Anterior cingulate cortex (tissue), 58 donors: ENCODE results near the gene ATP2C1.
"Not testable (repeated sequence)": the region's sequence is repeated elsewhere in the genome, so short reads cannot be mapped to it uniquely, and the experiment has no call there.

Experiments used
- DNase-seq, 58 donors: peaks; one replicate each; lab custom pipeline; 2025; lab: John Stamatoyannopoulos, UW

Gene ATP2C1

DNA sequence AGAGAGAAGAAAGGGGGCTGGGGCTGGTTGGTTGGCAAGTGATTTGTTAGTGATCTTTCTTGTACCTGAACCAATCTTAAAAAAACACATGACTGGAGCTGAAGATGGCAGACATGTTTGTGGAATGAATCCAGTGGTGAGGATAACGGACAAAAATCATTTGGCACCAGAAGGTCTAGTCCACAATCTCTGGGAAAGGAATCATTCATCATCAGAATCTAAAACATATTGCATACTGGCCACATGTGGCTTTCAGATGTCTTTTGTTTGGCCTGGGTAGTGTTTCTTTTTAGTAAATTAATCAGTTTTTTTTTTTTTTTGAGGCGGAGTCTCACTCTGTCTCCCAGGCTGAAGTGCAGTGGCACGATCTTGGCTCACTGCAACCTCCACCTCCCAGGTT lies 137.8 kb downstream of the ATP2C1 start:
- no peak for DNase-seq

DNA sequence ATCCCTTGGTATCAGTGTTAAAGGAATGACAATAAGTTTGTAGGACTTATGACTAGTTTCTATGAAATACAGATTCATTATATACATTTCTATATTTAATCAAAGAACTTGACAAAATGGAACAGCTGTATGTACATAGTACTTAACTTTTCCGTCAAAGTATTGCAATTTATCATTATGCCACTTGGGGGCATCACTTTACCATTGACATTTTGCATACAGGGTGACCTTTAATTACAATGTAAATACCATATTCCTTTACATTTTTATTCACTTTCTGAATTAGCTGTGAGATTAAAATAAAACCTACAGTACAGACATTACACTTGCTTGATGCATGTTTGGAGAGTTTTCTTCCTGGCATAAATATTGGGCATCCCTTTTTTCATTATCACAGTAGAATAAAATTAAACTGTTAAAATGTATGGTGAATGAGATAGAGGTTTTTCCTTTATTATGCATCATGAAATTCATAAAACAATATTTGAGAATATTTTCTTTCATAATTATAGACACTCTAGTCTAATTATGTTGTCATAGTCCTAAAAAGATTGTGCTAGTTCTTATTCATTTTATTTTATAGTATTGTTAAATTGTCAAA lies 139.7 kb downstream of the ATP2C1 start:
- DNase-seq, result peak in 1 of 58 donors; percentile 18

DNA sequence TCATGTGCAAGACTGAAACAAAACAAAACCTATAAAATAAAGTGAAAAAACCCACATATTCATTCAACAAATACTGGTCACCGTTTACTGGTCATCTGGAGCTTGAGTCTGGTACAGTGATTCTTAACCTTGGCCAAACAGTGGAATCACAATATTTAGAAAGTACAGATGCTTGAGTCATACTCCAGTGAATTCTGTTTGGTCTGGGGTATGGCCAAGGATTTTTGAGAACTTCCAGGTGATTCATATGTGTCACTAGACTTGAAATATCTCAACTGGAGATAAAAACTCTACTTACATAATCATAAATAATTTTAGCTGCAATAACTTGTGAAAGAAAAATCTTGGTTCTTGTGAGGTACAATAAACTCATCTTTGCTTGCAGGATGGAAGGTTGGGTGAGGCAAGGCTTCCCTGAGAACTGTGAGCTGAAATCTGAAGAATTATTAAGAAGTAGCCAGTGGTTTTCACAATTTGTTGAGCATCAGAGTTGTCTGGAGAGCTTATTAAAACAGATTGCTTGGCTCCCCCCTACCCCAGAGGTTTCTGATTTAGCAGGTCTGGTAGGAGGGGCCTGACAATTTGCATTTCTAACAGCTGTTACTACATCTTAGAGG lies 142.4 kb downstream of the ATP2C1 start:
- DNase-seq, result no peak

DNA sequence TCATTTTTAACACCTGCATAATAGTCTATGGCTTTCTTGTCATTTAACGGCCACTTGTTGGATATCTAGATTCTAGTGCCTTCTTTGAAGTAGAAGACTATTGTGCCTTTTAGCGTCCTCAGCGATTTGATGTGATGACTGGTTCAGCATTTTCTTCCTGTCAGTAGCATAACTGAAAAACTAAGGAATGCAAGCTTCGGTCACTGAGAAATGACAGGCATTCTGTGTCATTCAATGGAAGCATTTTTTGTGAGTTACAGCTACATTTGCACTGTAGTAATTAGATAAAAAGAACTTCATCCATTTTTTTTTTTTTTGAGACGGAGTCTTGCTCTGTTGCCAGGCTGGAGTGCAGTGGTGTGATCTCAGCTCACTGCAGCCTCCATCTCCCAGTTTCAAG lies 143.1 kb downstream of the ATP2C1 start:
- no peak for DNase-seq

DNA sequence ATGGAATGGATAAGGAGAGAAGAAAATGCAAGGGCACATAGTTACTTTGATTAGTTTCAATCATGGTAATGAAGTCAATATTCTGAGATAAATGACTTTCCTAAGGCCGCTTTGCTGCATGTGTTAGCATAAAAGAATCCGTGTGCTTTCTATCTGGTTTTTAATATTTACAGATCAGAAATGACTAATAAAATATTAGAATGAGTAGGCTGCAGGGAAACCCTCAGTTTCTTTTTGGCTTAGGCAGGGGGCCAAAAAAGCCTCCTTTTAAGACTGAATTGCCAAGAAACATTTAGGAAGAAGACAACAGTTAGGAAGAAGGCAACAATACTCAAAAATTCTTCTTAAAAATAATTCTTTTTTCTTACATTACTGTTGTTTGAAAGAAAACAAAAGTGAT lies 144.4 kb downstream of the ATP2C1 start:
- DNase-seq, result no peak

DNA sequence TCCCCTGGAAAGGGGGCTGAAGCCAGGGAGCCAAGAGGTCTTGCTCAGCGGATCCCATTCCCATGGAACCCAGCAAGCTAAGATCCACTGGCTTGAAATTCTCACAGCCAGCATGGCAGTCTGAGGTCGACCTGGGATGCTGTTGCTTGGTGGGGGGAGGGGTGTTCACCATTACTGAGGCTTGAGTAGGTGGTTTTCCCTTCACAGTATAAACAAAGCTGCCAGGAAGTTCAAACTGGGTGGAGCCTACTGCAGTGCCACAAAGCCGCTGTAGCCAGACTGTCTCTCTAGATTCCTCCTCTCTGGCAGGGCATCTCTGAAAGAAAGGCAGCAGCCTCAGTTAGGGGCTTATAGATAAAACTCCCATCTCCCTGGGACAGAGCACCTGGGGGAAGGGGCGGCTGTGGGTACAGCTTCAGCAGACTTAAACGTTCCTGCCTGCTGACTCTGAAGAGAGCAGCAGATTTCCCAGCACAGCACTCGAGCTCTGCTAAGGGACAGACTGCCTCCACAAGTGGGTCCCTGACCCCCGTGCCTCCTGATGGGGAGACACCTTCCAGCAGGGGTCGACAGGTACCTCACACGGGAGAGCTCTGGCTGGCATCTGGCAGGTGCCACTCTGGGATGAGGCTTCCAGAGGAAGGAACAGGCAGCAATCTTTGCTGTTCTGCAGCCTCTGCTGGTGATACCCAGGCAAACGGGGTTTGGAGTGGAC lies 148.5 kb downstream of the ATP2C1 start:
- DNase-seq, result not testable (repeated sequence)

DNA sequence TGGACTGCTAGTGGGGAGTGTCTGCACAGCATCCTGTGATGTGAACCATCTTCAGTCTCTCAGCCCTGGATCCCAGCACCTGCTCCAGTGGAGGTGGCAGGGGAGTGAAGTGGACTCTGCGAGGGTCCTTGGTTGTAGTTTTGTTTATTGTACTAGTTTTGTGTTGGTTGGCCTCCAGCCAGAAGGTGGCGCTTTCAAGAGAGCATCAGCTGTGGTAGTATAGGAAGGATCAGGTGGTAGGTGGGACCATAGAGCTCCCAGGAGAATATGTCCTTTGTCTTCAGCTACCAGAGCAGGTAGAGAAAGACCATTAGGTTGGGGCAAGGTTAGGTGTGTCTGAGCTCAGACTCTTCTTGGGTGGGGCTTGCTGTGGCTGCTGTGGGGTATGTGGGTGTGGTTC lies 153.7 kb downstream of the ATP2C1 start:
- no peak for DNase-seq

DNA sequence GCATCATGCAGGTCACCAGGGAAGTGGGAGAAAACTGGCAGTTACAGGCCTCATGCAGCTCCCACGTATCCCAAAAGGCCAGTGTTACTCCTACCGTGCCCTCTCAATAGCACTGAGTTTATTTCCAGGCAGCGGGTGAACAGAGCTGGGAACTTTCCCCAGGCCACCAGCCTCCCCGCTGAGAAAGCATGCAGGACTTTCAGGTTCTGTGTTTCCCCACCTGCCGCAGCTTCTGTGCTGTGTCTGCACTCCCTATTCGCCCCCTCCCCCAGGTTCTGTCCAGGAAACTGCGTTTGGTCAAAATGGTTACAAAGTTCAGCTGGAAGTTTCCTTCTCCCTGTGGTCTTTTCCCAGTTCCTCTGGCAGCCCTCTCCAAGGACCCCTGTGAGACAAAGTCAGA lies 154.1 kb downstream of the ATP2C1 start:
- DNase-seq, result no peak

DNA sequence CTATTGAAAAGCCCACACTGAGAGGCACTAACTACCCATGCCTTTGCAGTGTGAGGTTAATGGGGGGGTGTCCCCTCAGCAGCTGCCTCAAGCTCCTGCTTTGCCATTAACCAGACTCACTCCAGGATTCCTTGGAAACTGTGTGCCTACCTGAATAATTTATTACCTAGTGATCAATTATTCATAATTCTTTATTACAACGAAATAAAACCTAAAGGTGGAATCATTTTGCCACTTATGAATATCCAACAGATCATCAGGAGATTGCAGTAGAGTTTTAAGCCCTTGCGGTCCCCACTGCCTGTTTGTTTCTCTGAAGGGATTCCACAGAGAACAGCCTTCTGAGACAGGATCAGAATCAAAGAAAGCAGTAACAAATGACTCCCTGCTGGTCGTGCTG lies 156.1 kb downstream of the ATP2C1 start:
- no peak for DNase-seq

DNA sequence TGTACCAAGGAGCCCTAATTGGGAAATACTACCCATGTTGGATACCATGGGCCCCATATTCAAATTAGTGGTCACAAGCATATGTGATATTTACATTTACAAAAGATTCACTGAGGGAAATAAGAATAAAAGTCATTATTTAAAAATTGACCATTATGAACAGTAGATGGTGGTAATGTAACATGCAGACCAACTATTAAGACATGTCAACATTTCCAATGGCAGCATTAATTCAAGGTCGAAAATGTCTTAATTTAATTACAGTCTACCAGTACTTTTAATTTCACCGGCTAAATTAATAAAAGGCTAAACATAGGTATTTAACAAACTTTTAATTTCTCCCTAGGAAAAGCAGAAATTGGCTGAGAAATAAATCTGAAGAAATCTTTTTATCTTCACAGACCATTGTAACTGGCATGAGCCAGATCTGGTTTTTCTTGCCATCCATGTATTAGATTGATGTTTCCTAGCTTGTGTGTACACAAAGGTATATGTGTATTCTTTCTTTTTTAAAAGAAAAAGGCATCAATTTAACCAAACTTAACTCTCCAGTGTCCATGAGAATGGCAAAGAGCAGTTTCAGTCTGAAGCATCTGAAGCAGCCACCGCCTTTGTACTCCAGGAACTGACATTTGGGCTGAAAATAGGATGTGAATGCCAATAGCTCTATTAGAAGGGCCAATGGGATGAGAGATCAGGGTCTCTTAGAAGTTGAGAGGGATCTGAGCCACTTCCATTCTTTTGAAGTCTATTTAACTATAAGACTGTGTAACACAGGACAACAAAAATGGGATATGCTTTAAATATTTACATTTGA lies 159.4 kb downstream of the ATP2C1 start:
- DNase-seq, result no peak
